ENCODE results near the gene TPD52L1.
A peak's percentile ranks its signal among the peaks of the same experiment; 100 is the strongest.

Gene TPD52L1

DNA sequence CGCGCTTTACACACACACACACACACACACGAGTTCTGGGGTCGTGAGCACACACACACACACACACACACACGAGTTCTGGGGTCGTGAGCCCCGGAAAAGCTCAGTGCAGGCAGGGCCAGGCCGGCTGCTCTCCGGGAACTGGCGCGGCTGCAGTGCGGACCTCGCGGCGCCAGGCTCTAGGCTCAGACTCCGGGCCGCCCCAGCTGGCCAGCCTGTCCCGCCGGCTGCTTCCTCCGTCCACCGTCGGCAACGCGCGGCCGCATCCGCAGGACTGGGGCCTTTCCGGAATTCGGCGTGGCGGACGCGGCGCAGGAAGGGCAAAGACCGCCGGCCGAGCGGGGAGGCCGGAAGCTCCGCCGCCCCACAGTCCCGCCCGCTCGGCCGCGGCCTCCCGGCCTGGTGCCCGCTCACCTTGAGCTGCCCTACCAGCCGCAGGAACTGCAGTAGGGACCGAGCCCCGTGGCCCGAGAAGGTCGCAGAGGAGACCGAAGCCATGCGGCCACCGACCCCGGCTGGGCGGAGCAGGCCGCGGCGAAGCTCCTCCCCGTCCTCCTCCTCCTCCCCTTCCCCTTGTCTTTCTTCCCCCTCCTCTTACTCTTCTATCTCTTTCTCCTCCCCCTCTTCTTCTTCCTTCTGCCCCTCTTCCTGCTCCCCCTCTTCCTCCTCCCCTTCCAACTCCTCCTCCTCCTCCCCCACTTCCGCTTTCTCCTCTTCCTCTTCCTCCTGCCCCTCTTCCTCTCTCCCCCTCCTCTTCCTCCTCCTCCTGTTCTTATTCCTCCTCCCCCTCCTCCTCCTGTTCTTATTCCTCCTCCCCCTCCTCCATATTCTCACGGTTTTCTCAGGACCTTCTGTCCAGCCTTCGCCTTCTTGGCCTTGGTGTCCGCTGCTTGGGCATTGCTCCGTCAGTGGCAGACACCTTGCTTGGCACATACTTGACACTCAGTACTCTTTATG lies 148.1 kb downstream of the TPD52L1 start, which contains the start of gene HDDC2:
Gene HDDC2, minus strand, starts transcription at position 533 of the 957 bp plus-strand sequence. Its CDS starts 35 bp downstream, at position 498.
- Mint-ChIP-seq H3K4me3 (peak within 1 kb of the TSS; percentile 99), H3K27me3 (no peaks in the 10 kb centered on the region), H3K36me3 (peaks cover 29% of the 10 kb centered on the region), H3K9me3 (no peaks in the 10 kb centered on the region), H3K4me1 (peaks cover 59% of the 10 kb centered on the region), H3K27ac (peak within 1 kb of the TSS; percentile 99)

DNA sequence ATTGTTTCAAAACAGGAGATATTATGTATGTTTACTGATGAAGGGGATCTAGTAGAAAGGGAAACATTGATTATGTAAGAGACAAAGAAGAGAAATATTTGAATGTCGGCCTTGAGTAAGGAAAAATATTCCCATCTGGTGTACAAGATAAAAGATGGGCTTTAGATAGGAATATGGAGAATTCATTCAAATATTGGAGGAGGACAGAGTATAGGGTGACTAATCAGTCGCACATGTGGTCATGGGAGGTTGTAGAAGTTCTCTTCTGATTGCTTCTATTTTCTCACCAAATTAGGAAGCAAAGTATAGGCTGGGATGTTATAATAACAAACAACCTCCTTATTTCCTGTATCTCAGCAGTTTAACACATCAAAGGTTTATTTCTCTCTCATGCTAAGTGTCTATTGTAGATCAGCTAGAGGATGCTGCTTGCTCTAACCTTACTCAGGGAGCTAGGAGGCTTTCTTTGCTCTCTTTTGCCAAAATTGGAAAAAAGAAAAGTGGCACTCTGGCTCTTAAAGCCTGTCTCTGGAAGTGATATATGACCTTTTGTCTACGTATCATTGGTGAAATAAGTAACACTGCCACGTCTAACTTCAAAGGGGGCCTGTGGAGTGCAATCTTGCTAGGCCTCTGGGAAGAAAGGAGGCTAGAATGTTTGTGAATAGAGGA lies 149.4 kb downstream of the TPD52L1 start:
- H3K4me1 Mint-ChIP-seq: peaks cover 49% of the 10 kb centered on the region
- H3K36me3 Mint-ChIP-seq: peaks cover 19% of the 10 kb centered on the region
- peak overlapping the region; percentile 98 for H3K27ac Mint-ChIP-seq
- H3K9me3 Mint-ChIP-seq: no peaks in the 10 kb centered on the region
- no peaks in the 10 kb centered on the region for H3K27me3 Mint-ChIP-seq
- H3K4me3 Mint-ChIP-seq: peak overlapping the region; percentile 89

DNA sequence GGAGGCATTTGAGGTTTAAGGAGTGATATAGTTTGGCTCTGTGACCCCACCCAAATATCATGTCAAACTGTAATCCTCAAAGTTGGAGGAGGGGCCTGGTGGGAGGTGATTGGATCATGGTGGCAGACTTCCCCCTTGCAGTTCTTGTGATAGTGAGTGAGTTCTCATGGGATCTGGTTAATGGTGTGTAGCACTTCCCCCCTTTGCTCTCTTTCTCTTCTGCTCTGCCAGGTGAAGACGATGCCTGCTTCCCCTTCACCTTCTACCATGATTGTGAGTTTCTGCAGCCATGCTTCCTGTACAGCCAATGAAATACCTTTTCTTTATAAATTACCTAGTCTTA lies 149.9 kb downstream of the TPD52L1 start:
- peaks cover 45% of the 10 kb centered on the region for H3K4me1 Mint-ChIP-seq
- H3K36me3 Mint-ChIP-seq: peaks cover 15% of the 10 kb centered on the region
- no peaks in the 10 kb centered on the region for H3K9me3 Mint-ChIP-seq
- H3K4me3 Mint-ChIP-seq: no peak overlapping the region
- H3K27me3 Mint-ChIP-seq: no peaks in the 10 kb centered on the region
- peak overlapping the region; percentile 98 for H3K27ac Mint-ChIP-seq

DNA sequence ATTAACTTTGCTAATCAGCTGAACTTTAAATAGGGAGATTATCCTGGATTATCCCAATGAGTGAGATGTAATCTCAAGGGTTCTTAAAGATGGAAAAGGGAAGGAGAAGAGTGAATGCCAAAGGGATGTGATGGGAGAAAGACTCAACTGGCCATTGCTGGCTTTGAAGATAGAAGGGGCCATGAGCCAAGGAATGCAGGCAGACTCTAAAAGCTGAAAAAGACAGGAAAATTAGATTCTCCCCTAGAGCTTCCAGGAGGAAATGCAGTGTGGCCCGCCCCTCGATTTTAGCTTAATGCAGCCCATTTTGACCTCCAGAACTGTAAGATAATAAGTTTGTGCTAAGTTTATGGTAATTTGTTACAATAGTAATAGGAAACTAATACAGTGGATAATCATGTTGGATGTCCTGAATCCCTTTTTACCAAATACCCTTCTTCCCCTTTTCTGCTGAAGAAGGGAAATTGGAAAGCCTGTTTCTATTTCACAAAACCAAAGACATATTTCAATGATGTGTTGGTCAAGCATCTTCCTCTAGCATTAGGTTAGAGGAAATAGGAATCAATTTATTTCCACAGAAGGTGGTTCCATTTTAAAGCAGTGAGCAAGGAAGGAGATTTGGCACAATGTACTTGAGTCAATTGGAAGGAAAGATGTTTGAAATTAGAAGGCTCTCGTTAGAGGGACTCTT lies 151.5 kb downstream of the TPD52L1 start:
- no peak overlapping the region for H3K4me3 Mint-ChIP-seq
- no peak overlapping the region for H3K27ac Mint-ChIP-seq
- no peaks in the 10 kb centered on the region for H3K9me3 Mint-ChIP-seq
- H3K4me1 Mint-ChIP-seq: peaks cover 29% of the 10 kb centered on the region
- peaks cover 4% of the 10 kb centered on the region for H3K36me3 Mint-ChIP-seq
- H3K27me3 Mint-ChIP-seq: no peaks in the 10 kb centered on the region

DNA sequence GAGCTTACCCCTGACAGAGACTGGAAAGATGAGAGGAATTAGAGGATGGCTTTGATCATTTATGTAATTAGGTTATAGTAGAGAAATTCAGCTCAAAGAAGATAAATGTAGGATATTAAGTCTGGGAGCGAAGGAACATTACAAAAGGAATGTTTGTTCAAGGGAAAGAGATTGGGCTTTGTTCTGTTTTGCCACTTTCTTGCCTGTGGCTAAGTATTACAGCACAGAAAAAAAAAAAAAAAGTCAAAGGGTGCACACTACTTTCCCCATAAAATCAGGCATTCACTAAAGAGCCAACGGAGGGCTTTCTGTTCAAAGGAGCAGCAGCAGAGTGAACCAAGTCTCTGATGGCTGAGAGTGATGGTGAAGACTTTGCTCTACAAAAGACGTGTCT lies 153.2 kb downstream of the TPD52L1 start:
- Mint-ChIP-seq H3K4me3 (no peak overlapping the region), H3K4me1 (peaks cover 19% of the 10 kb centered on the region), H3K27me3 (peaks cover 2% of the 10 kb centered on the region), H3K27ac (no peak overlapping the region), H3K9me3 (no peaks in the 10 kb centered on the region), H3K36me3 (no peaks in the 10 kb centered on the region)

DNA sequence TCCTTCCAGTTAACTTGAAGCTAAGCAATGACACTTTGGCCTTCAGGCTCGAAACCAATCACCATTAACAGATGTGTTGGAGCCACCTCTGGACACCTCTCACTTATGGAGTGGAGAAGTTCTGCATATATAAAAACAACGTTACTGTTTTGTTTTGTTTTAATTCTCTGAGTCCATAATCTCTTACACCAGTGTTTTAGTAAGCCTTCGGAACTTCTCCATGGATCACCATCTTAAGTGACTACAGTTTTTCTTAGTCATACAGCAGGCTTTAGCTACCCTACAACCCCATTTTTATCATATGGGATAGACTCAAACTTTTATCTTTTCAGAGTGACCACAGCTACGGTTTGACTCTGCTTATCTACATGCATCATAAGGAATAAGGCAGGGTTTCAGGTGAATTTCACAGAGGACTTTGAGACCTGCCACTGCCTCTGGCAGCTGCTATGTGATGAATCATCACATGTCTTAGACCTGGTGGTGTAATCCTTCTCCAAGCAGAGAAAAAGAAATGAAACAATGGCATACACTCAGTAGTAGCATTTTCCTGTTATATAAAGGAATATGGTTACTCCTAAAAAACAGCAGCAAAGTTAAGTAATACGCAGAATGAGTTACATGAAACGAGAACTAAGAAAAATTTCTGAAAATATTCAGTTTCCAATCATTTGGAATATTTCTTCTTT lies 153.7 kb downstream of the TPD52L1 start:
- H3K27me3 Mint-ChIP-seq: peaks cover 2% of the 10 kb centered on the region
- H3K36me3 Mint-ChIP-seq: no peaks in the 10 kb centered on the region
- no peaks in the 10 kb centered on the region for H3K9me3 Mint-ChIP-seq
- peaks cover 15% of the 10 kb centered on the region for H3K4me1 Mint-ChIP-seq
- no peak overlapping the region for H3K4me3 Mint-ChIP-seq
- H3K27ac Mint-ChIP-seq: no peak overlapping the region

DNA sequence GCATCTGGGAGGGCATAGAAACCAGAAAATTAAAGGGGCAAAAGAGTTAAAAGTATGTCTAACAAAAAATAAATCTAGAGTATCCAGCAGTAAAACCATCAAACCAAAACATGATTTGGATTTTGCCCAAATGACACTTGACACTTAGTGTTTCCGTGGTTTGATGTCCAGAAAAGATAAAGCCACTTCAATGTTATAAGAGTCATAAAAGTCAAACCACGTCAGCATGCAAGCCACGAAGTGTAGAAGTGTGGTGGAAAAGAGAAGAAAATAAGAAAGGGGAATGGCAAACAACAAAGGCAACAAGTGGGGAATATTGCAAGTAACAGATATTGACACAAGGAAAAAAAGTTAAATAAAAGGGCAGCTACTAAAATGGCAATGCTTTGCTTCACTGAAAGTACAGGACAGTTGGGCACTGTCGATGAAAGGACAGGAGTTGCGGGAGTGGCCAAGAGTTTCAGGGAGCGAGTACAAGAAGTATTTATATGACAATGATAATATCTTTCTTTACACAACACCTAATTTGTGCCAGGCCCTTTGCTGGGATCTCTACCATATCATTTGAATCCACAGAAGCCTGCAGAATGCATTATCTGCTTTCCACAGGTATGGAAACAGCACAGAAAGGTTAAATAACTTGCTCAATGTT lies 154.5 kb downstream of the TPD52L1 start:
- Mint-ChIP-seq H3K27me3 (peaks cover 2% of the 10 kb centered on the region), H3K36me3 (no peaks in the 10 kb centered on the region), H3K4me3 (no peak overlapping the region), H3K4me1 (peaks cover 7% of the 10 kb centered on the region), H3K9me3 (no peaks in the 10 kb centered on the region), H3K27ac (no peak overlapping the region)

DNA sequence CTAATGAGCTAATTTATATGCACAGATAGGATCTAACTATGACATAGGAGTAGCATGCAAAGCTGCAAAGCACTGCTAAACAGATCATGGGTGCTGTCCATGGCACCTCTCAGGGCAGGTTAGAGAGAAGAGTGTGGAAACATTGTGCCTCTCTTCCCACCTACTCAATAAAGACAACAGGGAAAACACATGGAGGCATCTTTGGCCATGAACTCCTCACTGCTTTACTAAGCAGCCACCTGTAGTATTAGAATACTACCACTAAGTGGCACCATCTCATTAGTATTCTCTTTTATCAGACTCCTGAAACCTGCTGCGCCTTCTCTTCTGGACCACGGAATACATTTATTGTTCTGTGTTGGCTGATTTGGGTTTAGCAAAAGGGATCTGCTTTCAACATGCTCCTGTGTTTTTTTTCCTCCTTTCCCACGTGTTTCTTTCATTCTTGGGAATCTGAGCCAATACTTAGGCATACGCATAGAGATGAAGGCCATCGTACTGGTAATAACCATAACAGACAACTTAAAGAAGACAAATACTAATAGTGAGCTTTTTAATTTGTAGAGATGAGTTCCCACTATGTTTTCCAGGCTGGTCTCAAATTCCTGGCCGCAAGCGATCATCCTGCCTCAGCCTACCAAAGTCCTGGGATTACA lies 157.5 kb downstream of the TPD52L1 start:
- Mint-ChIP-seq H3K27me3 (peaks cover 2% of the 10 kb centered on the region), H3K4me3 (no peak overlapping the region), H3K9me3 (no peaks in the 10 kb centered on the region), H3K4me1 (no peaks in the 10 kb centered on the region), H3K36me3 (no peaks in the 10 kb centered on the region), H3K27ac (no peak overlapping the region)

DNA sequence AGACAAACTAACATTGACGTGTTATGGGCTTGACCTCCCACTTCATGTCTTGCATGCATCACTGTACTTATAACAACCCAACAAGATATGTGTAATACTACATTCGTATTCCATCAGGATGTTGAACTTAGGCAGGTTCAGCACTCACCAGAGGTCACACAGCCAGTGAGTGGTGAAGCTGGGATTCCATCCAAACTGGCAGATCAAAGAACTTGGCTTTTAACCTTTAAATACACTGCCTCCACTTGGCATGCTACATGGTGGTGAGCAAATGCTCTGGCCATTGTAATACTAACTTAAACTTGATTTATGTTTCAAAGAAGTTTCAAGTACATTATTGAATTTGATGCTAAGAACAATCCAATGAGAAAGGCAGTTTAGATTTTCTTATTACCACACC lies 158.9 kb downstream of the TPD52L1 start:
- H3K4me3 Mint-ChIP-seq: no peak overlapping the region
- H3K4me1 Mint-ChIP-seq: no peaks in the 10 kb centered on the region
- peaks cover 2% of the 10 kb centered on the region for H3K27me3 Mint-ChIP-seq
- H3K36me3 Mint-ChIP-seq: no peaks in the 10 kb centered on the region
- H3K27ac Mint-ChIP-seq: no peak overlapping the region
- H3K9me3 Mint-ChIP-seq: no peaks in the 10 kb centered on the region

DNA sequence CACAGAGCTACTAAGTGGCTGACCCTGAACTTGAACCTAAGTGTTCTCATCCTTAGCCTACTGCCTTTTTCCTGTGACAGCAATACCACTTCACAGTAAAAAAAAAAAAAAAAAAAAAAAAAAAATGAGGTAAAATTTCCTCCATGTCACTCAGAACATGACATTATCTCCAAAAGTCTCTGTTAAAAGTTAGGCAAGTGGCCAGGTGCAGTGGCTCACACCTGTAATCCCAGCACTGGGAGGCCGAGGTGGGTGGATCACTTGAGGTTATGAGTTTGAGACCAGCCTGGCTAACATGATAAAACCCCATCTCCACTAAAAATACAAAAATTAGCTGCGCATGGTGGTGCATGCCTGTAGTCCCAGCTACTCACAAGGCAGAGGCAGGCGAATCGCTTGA lies 159.4 kb downstream of the TPD52L1 start:
- Mint-ChIP-seq H3K4me3 (no peak overlapping the region), H3K36me3 (no peaks in the 10 kb centered on the region), H3K9me3 (no peaks in the 10 kb centered on the region), H3K27me3 (peaks cover 2% of the 10 kb centered on the region), H3K27ac (no peak overlapping the region), H3K4me1 (no peaks in the 10 kb centered on the region)

All from activated naive CD4-positive, alpha-beta T cell treated with anti-CD3 and anti-CD28 coated beads, Interleukin-2, amount 50 U/mL, for 24 hours (primary cell).